ENCODE data around the gene AMFR. TPM values are rescaled to one million over a fixed set of nuclear protein-coding genes. Genes with fewer than 3 reads are reported as not detected.

The AMFR gene
- total RNA-seq, 1 experiment from 2014 or later, result 66.3 TPM

DNA sequence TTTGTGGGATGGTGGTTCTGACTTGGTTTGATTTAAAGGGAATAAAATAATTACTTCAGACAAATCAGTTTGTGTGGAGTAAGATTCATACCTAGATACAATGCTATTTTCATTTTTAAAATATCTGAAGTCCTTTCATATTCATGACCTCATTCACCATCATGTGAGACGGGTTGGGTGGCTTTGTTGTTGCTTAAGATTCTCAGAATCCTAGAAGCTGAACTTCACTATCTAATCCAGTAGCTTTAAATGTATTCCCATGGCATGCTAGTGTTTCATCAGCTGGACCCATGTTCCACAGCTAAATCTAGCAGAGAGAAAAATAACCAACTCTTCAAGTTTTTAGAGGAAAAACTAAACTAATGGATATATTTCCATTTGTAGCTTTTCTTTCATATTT is 2.7 kb upstream of the AMFR start (continued):
- no peak for TF ChIP-seq POLR2A (IDR thresholded peaks at IDR 0.05; ENCODE audit: borderline replicate concordance, extremely low read depth, insufficient read depth, insufficient read length)
- TF ChIP-seq, protein P1, sequence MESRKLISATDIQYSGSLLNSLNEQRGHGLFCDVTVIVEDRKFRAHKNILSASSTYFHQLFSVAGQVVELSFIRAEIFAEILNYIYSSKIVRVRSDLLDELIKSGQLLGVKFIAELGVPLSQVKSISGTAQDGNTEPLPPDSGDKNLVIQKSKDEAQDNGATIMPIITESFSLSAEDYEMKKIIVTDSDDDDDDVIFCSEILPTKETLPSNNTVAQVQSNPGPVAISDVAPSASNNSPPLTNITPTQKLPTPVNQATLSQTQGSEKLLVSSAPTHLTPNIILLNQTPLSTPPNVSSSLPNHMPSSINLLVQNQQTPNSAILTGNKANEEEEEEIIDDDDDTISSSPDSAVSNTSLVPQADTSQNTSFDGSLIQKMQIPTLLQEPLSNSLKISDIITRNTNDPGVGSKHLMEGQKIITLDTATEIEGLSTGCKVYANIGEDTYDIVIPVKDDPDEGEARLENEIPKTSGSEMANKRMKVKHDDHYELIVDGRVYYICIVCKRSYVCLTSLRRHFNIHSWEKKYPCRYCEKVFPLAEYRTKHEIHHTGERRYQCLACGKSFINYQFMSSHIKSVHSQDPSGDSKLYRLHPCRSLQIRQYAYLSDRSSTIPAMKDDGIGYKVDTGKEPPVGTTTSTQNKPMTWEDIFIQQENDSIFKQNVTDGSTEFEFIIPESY (IDR thresholded peaks at IDR 0.05; ENCODE audit: extremely low read depth, insufficient replicate concordance, low read length), result no peak
- TF ChIP-seq YY1 (IDR thresholded peaks at IDR 0.05; ENCODE audit: extremely low read depth, insufficient replicate concordance, low read depth, low read length), result no peak
- TF ChIP-seq CBX3 (IDR thresholded peaks at IDR 0.05; ENCODE audit: low read depth), result no peak

DNA sequence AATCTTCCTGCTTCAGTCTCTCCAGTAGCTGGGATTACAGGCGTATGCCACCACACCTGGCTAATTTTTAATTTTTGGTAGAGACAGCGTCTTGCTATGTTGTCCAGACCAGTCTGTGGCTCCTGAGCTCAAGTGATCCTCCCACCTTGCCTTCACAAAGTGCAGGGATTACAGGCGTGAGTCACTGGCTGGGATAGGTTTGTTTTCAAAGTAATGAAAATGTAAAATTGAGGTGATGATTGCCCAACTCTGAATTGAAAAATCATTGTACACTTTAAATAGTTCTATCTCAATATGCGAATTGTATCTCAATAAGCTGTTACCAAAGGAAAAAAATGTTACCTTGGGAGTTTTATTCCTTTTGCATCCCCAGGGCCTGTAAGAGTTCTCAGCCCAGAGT is 1.2 kb upstream of the AMFR start:
- BruUV-seq (replicated peaks), result no TSS peak
- POLR2A ChIA-PET, result no interaction called here
- H3K4me1 ChIP-seq (ENCODE audit: control insufficient read depth in 1 of 2, insufficient read depth in 2 of 2, low read length in 2 of 2), result peaks cover 3 to 35% of the 10 kb centered on the region in 2 experiments; a peak in 2 of 4 replicates
- no peaks in the 10 kb centered on the region for H3K27me3 ChIP-seq (ENCODE audit: insufficient read depth, low read length)
- TF ChIP-seq, protein P2, sequence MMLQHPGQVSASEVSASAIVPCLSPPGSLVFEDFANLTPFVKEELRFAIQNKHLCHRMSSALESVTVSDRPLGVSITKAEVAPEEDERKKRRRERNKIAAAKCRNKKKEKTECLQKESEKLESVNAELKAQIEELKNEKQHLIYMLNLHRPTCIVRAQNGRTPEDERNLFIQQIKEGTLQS (IDR thresholded peaks at IDR 0.05), result no peak
- no peak for TF ChIP-seq ELF1 (IDR thresholded peaks at IDR 0.05; ENCODE audit: borderline replicate concordance, low read depth)
- no peak for TF ChIP-seq ZFX (IDR thresholded peaks at IDR 0.05)
- no peak for TF ChIP-seq FOSL1 (IDR thresholded peaks at IDR 0.05; ENCODE audit: low read depth)
- TF ChIP-seq, protein P3, sequence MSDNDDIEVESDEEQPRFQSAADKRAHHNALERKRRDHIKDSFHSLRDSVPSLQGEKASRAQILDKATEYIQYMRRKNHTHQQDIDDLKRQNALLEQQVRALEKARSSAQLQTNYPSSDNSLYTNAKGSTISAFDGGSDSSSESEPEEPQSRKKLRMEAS (IDR thresholded peaks at IDR 0.05), result no peak
- peaks cover 4% of the 10 kb centered on the region; the same call in 1 of the 2 replicates for H4K20me1 ChIP-seq (ENCODE audit: insufficient read depth)
- H3K79me2 ChIP-seq (ENCODE audit: insufficient read depth, low read length), result peaks cover 31% of the 10 kb centered on the region
- CTCF ChIA-PET, result no interaction called here
- no peak overlapping the region for H2AFZ ChIP-seq (ENCODE audit: low read depth, low read length, poor library complexity, severe bottlenecking)
- H3K4me2 ChIP-seq (ENCODE audit: low read length), result 0 out of 2 replicates have a peak overlapping the region, but pooled peaks have one; percentile 76
- no peak overlapping the region for H3K4me3 ChIP-seq (replicated peaks in 1 of 2; ENCODE audit: low read depth in 1 of 2, low read length in 2 of 2)
- RAD21 ChIA-PET (ENCODE audit: low non-redundant PET in 1 of 2, low total read pairs in 2 of 2, uncharacterized antibody in 2 of 2, unreplicated experiment in 2 of 2), result no interaction called here
- H3K9me2 ChIP-seq (ENCODE audit: insufficient read depth), result no peaks in the 10 kb centered on the region
- intact Hi-C loops (cut with micrococcal nuclease), result no loop called here
- no peak overlapping the region for H3K9ac ChIP-seq (ENCODE audit: low read length)
- no peak overlapping the region for H3K27ac ChIP-seq (ENCODE audit: low read depth, low read length)
- no peaks in the 10 kb centered on the region for H3K9me3 ChIP-seq (ENCODE audit: control insufficient read depth in 1 of 2, insufficient read depth in 1 of 2, low read depth in 1 of 2, low read length in 2 of 2)
- DNase-seq (ENCODE audit: low read depth, low spot score) (no peak), ATAC-seq (no peak)
- H3K36me3 ChIP-seq (ENCODE audit: control insufficient read depth in 1 of 2, insufficient read depth in 2 of 2, low read length in 2 of 2), result peaks cover 0 to 2% of the 10 kb centered on the region in 2 experiments; a peak in 1 of 4 replicates

Data from HCT116 (cell line).